OCI-LY3 (cell line): Measurements from ENCODE around the gene NECAB3.
"Not testable (repeated sequence)": the region's sequence is repeated elsewhere in the genome, so short reads cannot be mapped to it uniquely, and the experiment has no call there.

Experiments
- H2AFZ ChIP-seq: fragments of 200-600, 300-600 bp; shearing (Covaris generic); 2 replicates; pipeline ENCODE4 v1.6.0; 2014; ENCODE audit warnings: antibody characterized with exemption, low read depth, low read length
- H3K27ac ChIP-seq: fragments of 200-600, 300-600 bp; sonication (generic); 2 replicates; pipeline ENCODE4 v1.5.1; 2014; ENCODE audit warnings: mild to moderate bottlenecking, low read length, moderate library complexity, mixed read lengths
- H3K27me3 ChIP-seq: fragments of 200-600, 300-600 bp; sonication (generic); 2 replicates; pipeline ENCODE4 v1.6.1; 2014; ENCODE audit warnings: low read depth, low read length, mixed read lengths
- H3K36me3 ChIP-seq: fragments of 200-600, 300-600 bp; sonication (generic); replicated peaks from 2 replicates; pipeline ENCODE3; 2014; ENCODE audit warnings: low read depth, low read length, mixed read lengths
- H3K4me1 ChIP-seq: fragments of 300-600, 200-600 bp; sonication (generic); 2 replicates; pipeline ENCODE4 v1.6.1; 2014; ENCODE audit warnings: low read length, mixed read lengths
- H3K4me2 ChIP-seq: fragments of 200-600, 300-600 bp; sonication (generic); 2 replicates; pipeline ENCODE4 v1.6.1; 2014; ENCODE audit warnings: low read length, mixed read lengths
- H3K4me3 ChIP-seq: fragments of 300-600, 200-600 bp; sonication (generic); 2 replicates; pipeline ENCODE4 v1.5.1; 2014; ENCODE audit warnings: antibody characterized with exemption, mild to moderate bottlenecking, low read length, moderate library complexity
- H3K79me2 ChIP-seq: fragments of 300-600, 200-600 bp; shearing (Covaris generic); 2 replicates; pipeline ENCODE4 v1.6.1; 2014; ENCODE audit warnings: mild to moderate bottlenecking, low read length, mixed read lengths
- H3K9ac ChIP-seq: fragments of 300-600, 200-600 bp; shearing (Covaris generic); 2 replicates; pipeline ENCODE4 v1.6.0; 2014; ENCODE audit warnings: mild to moderate bottlenecking, low read length, moderate library complexity
- H3K9me3 ChIP-seq: fragments of 200-600, 300-600 bp; shearing (Covaris generic); 2 replicates; pipeline ENCODE4 v1.6.1; 2014; ENCODE audit warnings: low read length, mixed read lengths; ENCODE audit not compliant: insufficient read depth
- H4K20me1 ChIP-seq: fragments of 200-600, 300-600 bp; sonication (generic); 2 replicates; pipeline ENCODE4 v1.6.1; 2016; ENCODE audit warnings: low read length, mixed read lengths; ENCODE audit not compliant: insufficient read depth
- CTCF ChIP-seq: fragments of 200-600, 300-600 bp; sonication (generic); IDR thresholded peaks from 2 replicates; pipeline ENCODE4 v1.5.1; 2014; ENCODE audit warnings: antibody characterized with exemption, low read length, low read depth
- EZH2phosphoT487 ChIP-seq: fragments of 200-600 bp; shearing (Covaris generic); IDR thresholded peaks from 2 replicates; pipeline ENCODE4 v1.6.1; 2018; ENCODE audit warnings: antibody characterized with exemption, mixed run types, low read depth

Gene NECAB3

GRCh38 chr20:33704197-33704924 is 30.1 kb upstream of the NECAB3 start:
- no peaks in the 10 kb centered on the region for H3K9me3 ChIP-seq
- H3K27ac ChIP-seq: no peak overlapping the region
- H3K4me1 ChIP-seq: no peaks in the 10 kb centered on the region
- H2AFZ ChIP-seq: no peak overlapping the region
- H3K36me3 ChIP-seq: no peaks in the 10 kb centered on the region
- H3K9ac ChIP-seq: no peak overlapping the region
- H3K4me2 ChIP-seq: no peak overlapping the region
- H4K20me1 ChIP-seq: no peaks in the 10 kb centered on the region
- TF ChIP-seq CTCF: no peak
- no peak for TF ChIP-seq EZH2phosphoT487
- no peak overlapping the region for H3K4me3 ChIP-seq
- H3K27me3 ChIP-seq: no peaks in the 10 kb centered on the region
- no peaks in the 10 kb centered on the region for H3K79me2 ChIP-seq

- no peak overlapping the region for H3K4me2 ChIP-seq
- no peaks in the 10 kb centered on the region for H3K27me3 ChIP-seq
- H3K79me2 ChIP-seq: no peaks in the 10 kb centered on the region
- H3K9ac ChIP-seq: no peak overlapping the region
- H3K36me3 ChIP-seq: no peaks in the 10 kb centered on the region
- H3K4me3 ChIP-seq: no peak overlapping the region
- no peak overlapping the region for H3K27ac ChIP-seq
- no peaks in the 10 kb centered on the region for H3K9me3 ChIP-seq
- H4K20me1 ChIP-seq: no peaks in the 10 kb centered on the region
- H3K4me1 ChIP-seq: no peaks in the 10 kb centered on the region
- H2AFZ ChIP-seq: no peak overlapping the region
- TF ChIP-seq EZH2phosphoT487: no peak
- TF ChIP-seq CTCF: no peak
Measured at GRCh38 chr20:33703498-33704137, 29.4 kb upstream of the NECAB3 start.

GRCh38 chr20:33702861-33703260 is 28.6 kb upstream of the NECAB3 start:
- TF ChIP-seq EZH2phosphoT487 (no peak), CTCF (no peak)
- H3K79me2 ChIP-seq: no peaks in the 10 kb centered on the region
- H3K27me3 ChIP-seq: no peaks in the 10 kb centered on the region
- H2AFZ ChIP-seq: no peak overlapping the region
- no peak overlapping the region for H3K4me3 ChIP-seq
- no peaks in the 10 kb centered on the region for H4K20me1 ChIP-seq
- H3K4me1 ChIP-seq: no peaks in the 10 kb centered on the region
- no peak overlapping the region for H3K9ac ChIP-seq
- H3K36me3 ChIP-seq: no peaks in the 10 kb centered on the region
- no peak overlapping the region for H3K4me2 ChIP-seq
- H3K9me3 ChIP-seq: no peaks in the 10 kb centered on the region
- no peak overlapping the region for H3K27ac ChIP-seq

GRCh38 chr20:33701629-33702450 is 27.6 kb upstream of the NECAB3 start:
- Histone ChIP-seq H4K20me1 (no peaks in the 10 kb centered on the region), H3K9ac (no peak overlapping the region), H3K27ac (no peak overlapping the region), H3K4me2 (no peak overlapping the region), H3K9me3 (no peaks in the 10 kb centered on the region), H3K36me3 (no peaks in the 10 kb centered on the region), H2AFZ (no peak overlapping the region), H3K4me3 (no peak overlapping the region), H3K79me2 (no peaks in the 10 kb centered on the region), H3K27me3 (no peaks in the 10 kb centered on the region), H3K4me1 (no peaks in the 10 kb centered on the region)
- TF ChIP-seq EZH2phosphoT487: no peak

GRCh38 chr20:33700696-33701441 is 26.6 kb upstream of the NECAB3 start:
- H3K79me2 ChIP-seq, H3K9ac ChIP-seq, H3K36me3 ChIP-seq, H3K9me3 ChIP-seq, H3K4me2 ChIP-seq, H4K20me1 ChIP-seq, H3K4me1 ChIP-seq, H2AFZ ChIP-seq, H3K27ac ChIP-seq, H3K27me3 ChIP-seq, H3K4me3 ChIP-seq: not testable (repeated sequence)

GRCh38 chr20:33698966-33699365 is 24.7 kb upstream of the NECAB3 start:
- not testable (repeated sequence) for H3K4me1 ChIP-seq

More at GRCh38 chr20:33698966-33699365, 24.7 kb upstream of the NECAB3 start:
- not testable (repeated sequence) for H3K4me2 ChIP-seq, H3K27ac ChIP-seq, H2AFZ ChIP-seq, H3K4me3 ChIP-seq, H3K9me3 ChIP-seq, H3K36me3 ChIP-seq, H4K20me1 ChIP-seq, H3K9ac ChIP-seq, H3K27me3 ChIP-seq, H3K79me2 ChIP-seq
